Uterus (tissue), 4 donors: ENCODE measurements around the gene GRIN1. TPM values are rescaled to one million over a fixed set of nuclear protein-coding genes. Genes with fewer than 3 reads are reported as not detected.

Source experiments
- DNase-seq, 2 donors: peaks; one replicate each; pipeline ENCODE4 v3.0.0-alpha.2; 2019 to 2020
- H3K27ac ChIP-seq, 2 donors: fragments of 200-600 bp; sonication (generic); 1 replicate in 1 of 2; 2 replicates in 1 of 2; pipeline ENCODE4 v1.5.1; 2016 to 2018
- H3K27me3 ChIP-seq, 2 donors: fragments of 200-600 bp; sonication (generic); one replicate each; pipeline ENCODE4 v1.5.1; 2018 to 2019; ENCODE audit warnings: control low read depth in 1 of 2
- H3K36me3 ChIP-seq, 2 donors: fragments of 200-600 bp; sonication (generic); one replicate each; pipeline ENCODE4 v1.5.1; 2019; ENCODE audit warnings: control low read depth in 1 of 2
- H3K4me1 ChIP-seq, 2 donors: fragments of 200-600 bp; sonication (generic); one replicate each; pipeline ENCODE4 v1.5.1; 2018 to 2019; ENCODE audit warnings: control low read depth in 1 of 2
- H3K4me3 ChIP-seq, 2 donors: fragments of 200-600 bp; sonication (generic); 1 replicate in 1 of 2; 2 replicates in 1 of 2; pipeline ENCODE4 v1.5.1; 2018 to 2019; ENCODE audit warnings: mild to moderate bottlenecking in 1 of 2
- H3K9me3 ChIP-seq, 2 donors: fragments of 200-600 bp; sonication (generic); one replicate each; pipeline ENCODE4 v1.5.1; 2019; ENCODE audit warnings: control low read depth in 1 of 2
- POLR2A ChIP-seq, 2 donors: fragments of 450-650 bp; IDR thresholded peaks; one replicate each; pipeline ENCODE4 v1.6.1; 2016; ENCODE audit warnings: antibody characterized with exemption in 2 of 2, mild to moderate bottlenecking in 1 of 2, moderate library complexity in 1 of 2
- intact Hi-C: fragments of 100-400 bp; cut with DNase I; formaldehyde crosslinking; loops from one replicate; pipeline ENCODE4 v1.15.1; 2023; ENCODE audit warnings: low total_unique reads
- total RNA-seq, 4 donors: library from RNA; depleted of rRNA in 3 of 4; stranded (reverse); fragments of >200 nt in 3 of 4; gene quantifications; one replicate each; pipeline versions ENCODE4 v1.1.0 to v1.2.4, GENCODE V29; 2014 to 2023
- TF ChIP-seq, protein P1 (sequence below), 4 experiments: fragments of 200-600 bp in 2 of 4; fragments of 450-650 bp in 2 of 4; sonication (generic) in 2 of 4; IDR thresholded peaks; one replicate each; pipeline ENCODE4 v1.5.1; 2016 to 2019; ENCODE audit warnings: antibody characterized with exemption in 4 of 4, mild to moderate bottlenecking in 2 of 4, moderate library complexity in 1 of 4
- donor health status: DM: yes; HTN: yes; CAD: no.

GRIN1 gene
- total RNA-seq, 4 donors from 2014 or later = not detected

DNA sequence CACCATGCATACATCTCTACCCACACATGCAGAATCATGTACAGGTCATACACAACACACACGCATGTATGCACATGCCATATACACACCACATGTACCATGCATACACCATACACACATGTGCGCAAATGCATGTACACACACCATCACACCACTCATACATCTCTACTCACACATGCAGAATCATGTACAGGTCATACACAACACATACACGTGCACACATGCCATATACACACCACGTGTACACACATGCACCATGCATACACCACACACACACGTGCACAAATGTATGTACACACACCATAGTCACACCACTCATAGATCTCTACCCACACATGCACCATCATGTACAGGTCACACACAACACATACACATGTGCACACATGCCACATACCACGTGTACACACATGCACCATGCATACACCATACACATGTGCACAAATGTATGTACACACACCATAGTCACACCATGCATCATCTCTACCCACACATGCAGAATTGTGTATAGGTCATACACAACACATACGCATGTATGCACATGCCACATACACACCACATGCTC lies 14.0 kb downstream of the GRIN1 start:
- no peaks in the 10 kb centered on the region for H3K9me3 ChIP-seq
- H3K4me3 ChIP-seq = no peak overlapping the region
- no peak for DNase-seq
- no peaks in the 10 kb centered on the region for H3K36me3 ChIP-seq
- H3K4me1 ChIP-seq = no peaks in the 10 kb centered on the region
- peaks cover 4 to 17% of the 10 kb centered on the region in 2 donors for H3K27me3 ChIP-seq
- no peak overlapping the region for H3K27ac ChIP-seq
- intact Hi-C loops = no loop called here
- TF ChIP-seq, protein P1, sequence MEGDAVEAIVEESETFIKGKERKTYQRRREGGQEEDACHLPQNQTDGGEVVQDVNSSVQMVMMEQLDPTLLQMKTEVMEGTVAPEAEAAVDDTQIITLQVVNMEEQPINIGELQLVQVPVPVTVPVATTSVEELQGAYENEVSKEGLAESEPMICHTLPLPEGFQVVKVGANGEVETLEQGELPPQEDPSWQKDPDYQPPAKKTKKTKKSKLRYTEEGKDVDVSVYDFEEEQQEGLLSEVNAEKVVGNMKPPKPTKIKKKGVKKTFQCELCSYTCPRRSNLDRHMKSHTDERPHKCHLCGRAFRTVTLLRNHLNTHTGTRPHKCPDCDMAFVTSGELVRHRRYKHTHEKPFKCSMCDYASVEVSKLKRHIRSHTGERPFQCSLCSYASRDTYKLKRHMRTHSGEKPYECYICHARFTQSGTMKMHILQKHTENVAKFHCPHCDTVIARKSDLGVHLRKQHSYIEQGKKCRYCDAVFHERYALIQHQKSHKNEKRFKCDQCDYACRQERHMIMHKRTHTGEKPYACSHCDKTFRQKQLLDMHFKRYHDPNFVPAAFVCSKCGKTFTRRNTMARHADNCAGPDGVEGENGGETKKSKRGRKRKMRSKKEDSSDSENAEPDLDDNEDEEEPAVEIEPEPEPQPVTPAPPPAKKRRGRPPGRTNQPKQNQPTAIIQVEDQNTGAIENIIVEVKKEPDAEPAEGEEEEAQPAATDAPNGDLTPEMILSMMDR (IDR thresholded peaks at IDR 0.05) = no peak
- TF ChIP-seq POLR2A (IDR thresholded peaks at IDR 0.05) = no peak

DNA sequence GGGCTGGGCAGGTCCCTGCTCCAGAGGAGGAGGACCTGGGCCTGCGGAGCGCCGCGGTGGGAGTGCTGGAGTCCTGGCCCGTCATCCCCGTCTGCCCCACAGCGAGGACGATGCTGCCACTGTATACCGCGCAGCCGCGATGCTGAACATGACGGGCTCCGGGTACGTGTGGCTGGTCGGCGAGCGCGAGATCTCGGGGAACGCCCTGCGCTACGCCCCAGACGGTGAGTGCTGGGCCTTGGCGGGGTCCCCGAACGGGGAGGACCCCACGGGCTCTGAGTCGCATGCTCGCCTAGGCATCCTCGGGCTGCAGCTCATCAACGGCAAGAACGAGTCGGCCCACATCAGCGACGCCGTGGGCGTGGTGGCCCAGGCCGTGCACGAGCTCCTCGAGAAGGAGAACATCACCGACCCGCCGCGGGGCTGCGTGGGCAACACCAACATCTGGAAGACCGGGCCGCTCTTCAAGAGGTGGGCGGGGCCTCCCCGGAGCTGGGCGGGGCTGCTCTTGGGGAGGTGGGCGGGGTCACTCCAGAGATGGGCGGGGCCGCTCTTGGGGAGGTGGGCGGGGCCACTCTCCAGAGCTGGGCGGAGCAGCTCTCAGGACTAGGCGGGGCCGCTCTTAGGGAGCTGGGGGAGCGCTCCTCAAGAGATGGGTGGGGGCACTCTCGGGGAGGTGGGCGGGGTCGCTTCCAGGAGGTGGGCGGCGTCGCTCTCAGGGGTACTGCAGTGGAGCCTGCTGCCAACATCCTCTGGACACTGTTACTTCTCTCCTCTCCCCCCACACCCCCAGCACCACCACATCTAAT lies 17.8 kb downstream of the GRIN1 start:
- DNase-seq = no peak
- Histone ChIP-seq H3K4me1 (peaks cover 0 to 4% of the 10 kb centered on the region in 2 donors), H3K36me3 (no peaks in the 10 kb centered on the region), H3K4me3 (no peak overlapping the region), H3K27ac (no peak overlapping the region), H3K9me3 (no peaks in the 10 kb centered on the region), H3K27me3 (peaks cover 16 to 44% of the 10 kb centered on the region in 2 donors)
- intact Hi-C loops = no loop called here
- TF ChIP-seq POLR2A (IDR thresholded peaks at IDR 0.05) = no peak
- TF ChIP-seq, protein P1 (IDR thresholded peaks at IDR 0.05) = no peak

DNA sequence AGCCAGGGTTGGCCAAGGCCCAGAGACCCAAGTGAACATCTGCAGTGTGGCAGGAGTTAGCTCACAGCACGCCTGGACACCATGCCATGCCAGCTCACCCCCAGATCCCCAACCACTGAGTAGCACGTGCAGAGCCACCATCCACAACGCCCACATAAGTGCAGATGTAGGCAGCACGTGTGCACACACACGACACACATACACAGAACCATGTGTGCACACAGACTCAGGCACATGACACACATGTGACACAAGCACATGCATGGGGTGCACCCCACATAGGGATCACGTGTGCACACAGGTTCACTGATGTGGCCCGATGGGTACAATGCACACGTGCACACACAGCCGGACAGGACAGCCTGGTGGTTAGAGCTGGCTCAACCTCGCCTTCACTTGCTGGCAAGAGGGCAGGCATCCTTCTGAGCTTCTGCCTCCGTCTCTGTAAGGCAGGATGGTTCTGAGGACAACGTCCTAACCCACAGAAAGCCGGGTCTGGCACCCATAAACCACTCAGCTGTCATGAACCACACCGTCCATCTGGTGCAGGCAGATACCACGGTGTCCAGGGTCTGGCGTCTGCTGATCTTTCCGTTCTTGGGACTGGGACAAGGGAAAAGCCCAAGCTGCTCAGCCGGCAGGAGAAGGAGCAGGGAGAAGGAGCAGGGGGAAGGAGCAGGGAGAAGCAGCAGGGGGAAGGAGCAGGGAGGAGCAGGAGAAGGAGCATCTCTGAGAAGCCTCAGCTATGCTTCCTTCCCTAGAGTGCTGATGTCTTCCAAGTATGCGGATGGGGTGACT lies 18.9 kb downstream of the GRIN1 start:
- no peak for DNase-seq
- no peaks in the 10 kb centered on the region for H3K9me3 ChIP-seq
- intact Hi-C loops = no loop called here
- H3K27ac ChIP-seq = no peak overlapping the region
- H3K27me3 ChIP-seq = peaks cover 25 to 53% of the 10 kb centered on the region in 2 donors
- peaks cover 0 to 15% of the 10 kb centered on the region in 2 donors for H3K4me1 ChIP-seq
- TF ChIP-seq, protein P1 (IDR thresholded peaks at IDR 0.05) = no peak
- TF ChIP-seq POLR2A (IDR thresholded peaks at IDR 0.05) = no peak
- no peak overlapping the region for H3K4me3 ChIP-seq
- no peaks in the 10 kb centered on the region for H3K36me3 ChIP-seq

DNA sequence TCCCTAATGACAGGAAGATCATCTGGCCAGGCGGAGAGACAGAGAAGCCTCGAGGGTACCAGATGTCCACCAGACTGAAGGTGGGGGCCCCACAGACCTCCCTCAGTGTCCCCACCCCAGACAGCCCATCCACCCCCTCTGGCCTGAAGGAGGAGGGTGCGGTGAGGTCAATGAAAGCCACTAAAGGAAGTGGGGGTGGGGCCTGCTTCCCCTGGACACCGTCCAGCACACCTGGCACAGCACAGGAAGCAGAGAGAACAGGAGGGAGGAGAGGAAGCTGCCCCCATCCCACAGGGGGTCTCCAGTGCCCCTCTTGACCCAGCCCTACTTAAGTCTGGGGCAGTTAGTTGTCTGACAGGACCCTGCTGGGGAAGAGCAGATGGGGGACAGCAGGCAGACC lies 19.7 kb downstream of the GRIN1 start:
- intact Hi-C loops = no loop called here
- Histone ChIP-seq H3K4me1 (peaks cover 0 to 17% of the 10 kb centered on the region in 2 donors), H3K27me3 (peaks cover 33 to 62% of the 10 kb centered on the region in 2 donors), H3K4me3 (no peak overlapping the region), H3K36me3 (no peaks in the 10 kb centered on the region), H3K27ac (no peak overlapping the region), H3K9me3 (no peaks in the 10 kb centered on the region)
- no peak for DNase-seq
- TF ChIP-seq POLR2A (IDR thresholded peaks at IDR 0.05) = no peak
- TF ChIP-seq, protein P1 (IDR thresholded peaks at IDR 0.05) = no peak
